WTC11 (cell line): ENCODE data around the gene CD34. TPM values are rescaled to one million over a fixed set of nuclear protein-coding genes. Genes with fewer than 3 reads are reported as not detected.

Experiments used
- ATAC-seq: fragments of 200-7000 bp; cut with Tn5 transposase; 2 replicates; pipeline ENCODE4 v1.10.0; 2021; ENCODE audit warnings: mild to moderate bottlenecking, moderate library complexity
- CTCF ChIA-PET: fragments of 300-600 bp; sonication (Branson Sonifier 250); formaldehyde crosslinking; loops from one replicate; lab custom pipeline; 2021; ENCODE audit warnings: antibody characterized with exemption; lab: Charles Lee
- POLR2A ChIA-PET: fragments of 350-600 bp; sonication (Branson Sonifier 250); formaldehyde crosslinking; loops from one replicate; lab custom pipeline; 2021; ENCODE audit warnings: antibody characterized with exemption; lab: Charles Lee
- DNase-seq: peaks from one replicate; pipeline ENCODE4 v3.0.0; 2021; ENCODE audit warnings: low spot score
- H3K27ac Mint-ChIP-seq: 2 replicates; pipeline ENCODE4 v1.8.0; 2021; ENCODE audit warnings: mixed read lengths
- H3K27me3 Mint-ChIP-seq: 2 replicates; pipeline ENCODE4 v1.8.0; 2021; ENCODE audit warnings: low read depth, mild to moderate bottlenecking, moderate library complexity, mixed read lengths
- H3K36me3 Mint-ChIP-seq: 2 replicates; pipeline ENCODE4 v1.8.0; 2021; ENCODE audit warnings: mixed read lengths
- H3K4me1 Mint-ChIP-seq: 2 replicates; pipeline ENCODE4 v1.8.0; 2022; ENCODE audit warnings: mixed read lengths
- H3K4me3 Mint-ChIP-seq: 2 replicates; pipeline ENCODE4 v1.8.0; 2021; ENCODE audit warnings: mild to moderate bottlenecking, moderate library complexity, mixed read lengths
- H3K9me3 Mint-ChIP-seq: 2 replicates; pipeline ENCODE4 v1.8.0; 2021; ENCODE audit warnings: mixed read lengths
- ATF1 ChIP-seq: sonication (generic); formaldehyde crosslinking; IDR thresholded peaks from 2 replicates; pipeline ENCODE4 v1.8.1; 2023; ENCODE audit warnings: mild to moderate bottlenecking, moderate library complexity, missing genetic modification reagents
- CREB1 ChIP-seq: sonication (generic); formaldehyde crosslinking; IDR thresholded peaks from 2 replicates; pipeline ENCODE4 v1.8.0; 2023; ENCODE audit warnings: mild to moderate bottlenecking, missing genetic modification reagents
- ELF4 ChIP-seq: sonication (generic); formaldehyde crosslinking; IDR thresholded peaks from 2 replicates; pipeline ENCODE4 v1.8.1; 2022; ENCODE audit warnings: low read depth, mild to moderate bottlenecking, moderate library complexity, missing genetic modification reagents
- GTF2I ChIP-seq: fragments of 250-450 bp; sonication (Bioruptor Pico); conservative IDR thresholded peaks from 2 replicates; pipeline ENCODE4 v1.4.0; 2021; ENCODE audit warnings: mild to moderate bottlenecking
- MXD4 ChIP-seq: fragments of 250-450 bp; sonication (Bioruptor Pico); IDR thresholded peaks from 2 replicates; pipeline ENCODE4 v1.8.0; 2021; ENCODE audit warnings: mild to moderate bottlenecking, moderate library complexity, borderline replicate concordance
- SOX15 ChIP-seq: fragments of 250-450 bp; sonication (Bioruptor Pico); IDR thresholded peaks from 2 replicates; pipeline ENCODE4 v1.9.0; 2021; ENCODE audit warnings: mild to moderate bottlenecking
- TCF7 ChIP-seq: sonication (generic); formaldehyde crosslinking; IDR thresholded peaks from 2 replicates; pipeline ENCODE4 v1.8.0; 2022; ENCODE audit warnings: mild to moderate bottlenecking, low read depth, missing genetic modification reagents, moderate library complexity
- TEAD4 ChIP-seq: sonication (generic); formaldehyde crosslinking; IDR thresholded peaks from 2 replicates; pipeline ENCODE4 v1.8.0; 2022; ENCODE audit warnings: mild to moderate bottlenecking, missing genetic modification reagents
- USF1 ChIP-seq: sonication (generic); formaldehyde crosslinking; IDR thresholded peaks from 2 replicates; pipeline ENCODE4 v1.8.0; 2022; ENCODE audit warnings: mild to moderate bottlenecking, missing genetic modification reagents
- ZNF263 ChIP-seq: sonication (generic); formaldehyde crosslinking; IDR thresholded peaks from 2 replicates; pipeline ENCODE4 v1.8.1; 2022; ENCODE audit warnings: low read depth, mild to moderate bottlenecking, moderate library complexity, missing genetic modification reagents
- ZNF396 ChIP-seq: fragments of 250-450 bp; sonication (Bioruptor Pico); IDR thresholded peaks from 2 replicates; pipeline ENCODE4 v1.8.0; 2021; ENCODE audit warnings: mild to moderate bottlenecking, moderate library complexity, borderline replicate concordance
- ZNF512 ChIP-seq: sonication (generic); formaldehyde crosslinking; IDR thresholded peaks from 2 replicates; pipeline ENCODE4 v1.8.1; 2022; ENCODE audit warnings: missing genetic modification reagents, borderline replicate concordance
- total RNA-seq: library from RNA; stranded (reverse); gene quantifications from 3 replicates; pipeline ENCODE4 v1.2.3, GENCODE V29; 2021
- TF ChIP-seq, protein P1 (sequence below): sonication (generic); formaldehyde crosslinking; IDR thresholded peaks from 2 replicates; pipeline ENCODE4 v1.8.0; 2023; ENCODE audit warnings: missing genetic modification reagents, mild to moderate bottlenecking, borderline replicate concordance
- TF ChIP-seq, protein P2 (sequence below): fragments of 250-450 bp; sonication (Bioruptor Pico); IDR thresholded peaks from 2 replicates; pipeline ENCODE4 v1.9.0; 2021; ENCODE audit warnings: mild to moderate bottlenecking

The CD34 gene
- total RNA-seq, 1 experiment from 2014 or later, result 0.35 TPM

DNA sequence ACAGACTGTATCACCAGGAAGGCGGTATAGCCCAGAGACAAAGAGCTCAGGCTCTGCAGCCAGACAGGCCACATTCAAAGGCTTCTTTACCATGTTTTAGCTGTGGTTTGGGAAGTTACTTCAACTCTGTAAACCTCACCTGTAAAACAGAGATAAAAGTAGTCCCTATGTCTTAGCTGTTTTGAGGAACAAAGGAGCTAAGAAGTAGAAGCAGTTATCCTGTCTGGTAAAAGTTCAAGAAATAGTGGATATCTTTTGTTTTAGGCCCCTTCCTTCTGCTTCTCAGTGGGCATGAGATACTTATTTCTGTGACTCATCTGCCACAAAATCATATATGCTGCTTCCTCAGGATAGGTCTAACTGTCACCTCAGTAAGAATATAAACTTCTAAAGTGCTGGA is 6.5 kb downstream of the CD34 start:
- H3K36me3 Mint-ChIP-seq, result no peaks in the 10 kb centered on the region

GRCh38 chr1:207903767-207904166 is 7.2 kb downstream of the CD34 start:
- DNase-seq, result no peak
- Mint-ChIP-seq H3K4me3 (no peak overlapping the region), H3K27ac (no peak overlapping the region), H3K36me3 (no peaks in the 10 kb centered on the region), H3K9me3 (no peaks in the 10 kb centered on the region), H3K4me1 (peaks cover 8% of the 10 kb centered on the region), H3K27me3 (peaks cover 2% of the 10 kb centered on the region; the same call in 1 of the 2 replicates)
- ATAC-seq, result no peak
- ChIA-PET POLR2A (no interaction called here), CTCF (interaction anchor here (0.6 to 1.8 kb wide), 6 partner anchors 18 to 148 kb away, joined by 3 to 6 read pairs (median 4); no protein-coding TSS in a partner anchor)
- TF ChIP-seq ZNF512 (CRISPR knock-in tag), result no peak

More for the DNA sequence above, 6.5 kb downstream of the CD34 start:
- CTCF ChIA-PET, result interaction anchor here (0.8 to 1.8 kb wide), 4 partner anchors 19 to 93 kb away, joined by 3 to 5 read pairs (median 4); no protein-coding TSS in a partner anchor
- no peak overlapping the region for H3K27ac Mint-ChIP-seq
- ATAC-seq, result no peak
- H3K4me3 Mint-ChIP-seq, result no peak overlapping the region
- TF ChIP-seq ZNF263 (CRISPR knock-in tag), result no peak
- no peak for TF ChIP-seq USF1
- TF ChIP-seq TCF7 (CRISPR knock-in tag), result no peak
- TF ChIP-seq, protein P1, sequence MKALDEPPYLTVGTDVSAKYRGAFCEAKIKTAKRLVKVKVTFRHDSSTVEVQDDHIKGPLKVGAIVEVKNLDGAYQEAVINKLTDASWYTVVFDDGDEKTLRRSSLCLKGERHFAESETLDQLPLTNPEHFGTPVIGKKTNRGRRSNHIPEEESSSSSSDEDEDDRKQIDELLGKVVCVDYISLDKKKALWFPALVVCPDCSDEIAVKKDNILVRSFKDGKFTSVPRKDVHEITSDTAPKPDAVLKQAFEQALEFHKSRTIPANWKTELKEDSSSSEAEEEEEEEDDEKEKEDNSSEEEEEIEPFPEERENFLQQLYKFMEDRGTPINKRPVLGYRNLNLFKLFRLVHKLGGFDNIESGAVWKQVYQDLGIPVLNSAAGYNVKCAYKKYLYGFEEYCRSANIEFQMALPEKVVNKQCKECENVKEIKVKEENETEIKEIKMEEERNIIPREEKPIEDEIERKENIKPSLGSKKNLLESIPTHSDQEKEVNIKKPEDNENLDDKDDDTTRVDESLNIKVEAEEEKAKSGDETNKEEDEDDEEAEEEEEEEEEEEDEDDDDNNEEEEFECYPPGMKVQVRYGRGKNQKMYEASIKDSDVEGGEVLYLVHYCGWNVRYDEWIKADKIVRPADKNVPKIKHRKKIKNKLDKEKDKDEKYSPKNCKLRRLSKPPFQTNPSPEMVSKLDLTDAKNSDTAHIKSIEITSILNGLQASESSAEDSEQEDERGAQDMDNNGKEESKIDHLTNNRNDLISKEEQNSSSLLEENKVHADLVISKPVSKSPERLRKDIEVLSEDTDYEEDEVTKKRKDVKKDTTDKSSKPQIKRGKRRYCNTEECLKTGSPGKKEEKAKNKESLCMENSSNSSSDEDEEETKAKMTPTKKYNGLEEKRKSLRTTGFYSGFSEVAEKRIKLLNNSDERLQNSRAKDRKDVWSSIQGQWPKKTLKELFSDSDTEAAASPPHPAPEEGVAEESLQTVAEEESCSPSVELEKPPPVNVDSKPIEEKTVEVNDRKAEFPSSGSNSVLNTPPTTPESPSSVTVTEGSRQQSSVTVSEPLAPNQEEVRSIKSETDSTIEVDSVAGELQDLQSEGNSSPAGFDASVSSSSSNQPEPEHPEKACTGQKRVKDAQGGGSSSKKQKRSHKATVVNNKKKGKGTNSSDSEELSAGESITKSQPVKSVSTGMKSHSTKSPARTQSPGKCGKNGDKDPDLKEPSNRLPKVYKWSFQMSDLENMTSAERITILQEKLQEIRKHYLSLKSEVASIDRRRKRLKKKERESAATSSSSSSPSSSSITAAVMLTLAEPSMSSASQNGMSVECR (CRISPR knock-in tag), result no peak
- TF ChIP-seq, protein P2, sequence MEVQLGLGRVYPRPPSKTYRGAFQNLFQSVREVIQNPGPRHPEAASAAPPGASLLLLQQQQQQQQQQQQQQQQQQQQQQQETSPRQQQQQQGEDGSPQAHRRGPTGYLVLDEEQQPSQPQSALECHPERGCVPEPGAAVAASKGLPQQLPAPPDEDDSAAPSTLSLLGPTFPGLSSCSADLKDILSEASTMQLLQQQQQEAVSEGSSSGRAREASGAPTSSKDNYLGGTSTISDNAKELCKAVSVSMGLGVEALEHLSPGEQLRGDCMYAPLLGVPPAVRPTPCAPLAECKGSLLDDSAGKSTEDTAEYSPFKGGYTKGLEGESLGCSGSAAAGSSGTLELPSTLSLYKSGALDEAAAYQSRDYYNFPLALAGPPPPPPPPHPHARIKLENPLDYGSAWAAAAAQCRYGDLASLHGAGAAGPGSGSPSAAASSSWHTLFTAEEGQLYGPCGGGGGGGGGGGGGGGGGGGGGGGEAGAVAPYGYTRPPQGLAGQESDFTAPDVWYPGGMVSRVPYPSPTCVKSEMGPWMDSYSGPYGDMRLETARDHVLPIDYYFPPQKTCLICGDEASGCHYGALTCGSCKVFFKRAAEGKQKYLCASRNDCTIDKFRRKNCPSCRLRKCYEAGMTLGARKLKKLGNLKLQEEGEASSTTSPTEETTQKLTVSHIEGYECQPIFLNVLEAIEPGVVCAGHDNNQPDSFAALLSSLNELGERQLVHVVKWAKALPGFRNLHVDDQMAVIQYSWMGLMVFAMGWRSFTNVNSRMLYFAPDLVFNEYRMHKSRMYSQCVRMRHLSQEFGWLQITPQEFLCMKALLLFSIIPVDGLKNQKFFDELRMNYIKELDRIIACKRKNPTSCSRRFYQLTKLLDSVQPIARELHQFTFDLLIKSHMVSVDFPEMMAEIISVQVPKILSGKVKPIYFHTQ (CRISPR knock-in tag), result no peak
- TF ChIP-seq SOX15 (CRISPR knock-in tag), result no peak
- TF ChIP-seq MXD4 (CRISPR knock-in tag), result no peak
- no peak for TF ChIP-seq ZNF396
- TF ChIP-seq ELF4 (CRISPR knock-in tag), result no peak
- TF ChIP-seq TEAD4, result no peak
- no peak for TF ChIP-seq GTF2I (CRISPR knock-in tag)
- TF ChIP-seq, all 79 proteins: peak for 0
- POLR2A ChIA-PET, result no interaction called here
- Mint-ChIP-seq H3K4me1 (peaks cover 8% of the 10 kb centered on the region), H3K27me3 (peaks cover 8% of the 10 kb centered on the region), H3K9me3 (no peaks in the 10 kb centered on the region)
- no peak for DNase-seq

DNA sequence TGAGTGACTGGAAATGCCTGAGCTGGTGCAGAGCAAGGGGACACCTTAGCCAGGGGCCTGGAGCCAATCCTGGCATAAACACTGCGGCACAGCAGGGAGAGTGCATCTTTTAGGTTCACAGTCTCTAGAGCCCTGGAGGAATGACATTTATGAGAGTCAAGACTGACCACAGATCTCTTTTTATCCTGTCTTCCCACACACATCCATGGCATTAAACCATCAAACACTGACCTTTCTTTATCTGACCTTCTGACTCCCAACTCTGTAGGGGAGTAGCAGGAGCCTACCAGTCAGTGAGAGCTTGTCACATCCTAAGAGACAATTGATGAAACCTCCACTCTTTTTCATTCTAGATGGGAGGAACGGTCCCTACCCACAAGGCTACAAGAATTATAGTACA is 7.9 kb downstream of the CD34 start:
- Mint-ChIP-seq H3K4me1 (peaks cover 8% of the 10 kb centered on the region), H3K4me3 (no peak overlapping the region), H3K9me3 (no peaks in the 10 kb centered on the region), H3K27me3 (no peaks in the 10 kb centered on the region; the same call in 1 of the 2 replicates), H3K27ac (no peak overlapping the region), H3K36me3 (no peaks in the 10 kb centered on the region)
- TF ChIP-seq ATF1 (CRISPR knock-in tag) (no peak), CREB1 (no peak), TEAD4 (no peak)
- DNase-seq, result no peak
- ChIA-PET CTCF (interaction anchor here (0.6 to 1.5 kb wide), 4 partner anchors 18 to 148 kb away, joined by 3 to 6 read pairs (median 3); no protein-coding TSS in a partner anchor), POLR2A (no interaction called here)
- ATAC-seq, result no peak
